Activated gamma-delta T cell treated with anti-CD3 and anti-CD28 coated beads, Interleukin-2, amount 50 U/mL, for 16 hours (primary cell): ENCODE data around the gene DCLK1.
"Not testable (repeated sequence)": the region's sequence is repeated elsewhere in the genome, so short reads cannot be mapped to it uniquely, and the experiment has no call there.

Experiments used
- DNase-seq: peaks from one replicate; pipeline ENCODE4 v3.0.0-alpha.2; 2020; ENCODE audit warnings: low read depth

Gene DCLK1

DNA sequence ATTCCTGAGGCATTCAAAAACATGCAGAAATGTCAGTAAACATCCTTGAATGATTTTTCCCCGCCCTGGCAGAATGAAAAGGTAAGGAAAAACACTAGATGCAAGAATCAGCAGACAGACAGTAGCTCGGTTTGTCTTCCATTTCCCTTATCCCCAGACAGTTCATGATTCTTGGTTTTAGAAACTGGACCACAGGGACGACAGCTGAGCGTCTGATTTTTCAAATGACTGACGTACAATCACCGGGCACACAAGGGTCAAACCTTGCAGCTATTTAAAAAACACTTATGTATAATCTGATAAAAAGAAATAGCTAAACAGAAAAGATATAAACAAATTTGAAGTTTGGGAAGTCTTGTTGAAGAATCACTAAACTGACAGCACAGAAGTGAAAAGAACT lies 47.1 kb downstream of the DCLK1 start:
- no peak for DNase-seq

DNA sequence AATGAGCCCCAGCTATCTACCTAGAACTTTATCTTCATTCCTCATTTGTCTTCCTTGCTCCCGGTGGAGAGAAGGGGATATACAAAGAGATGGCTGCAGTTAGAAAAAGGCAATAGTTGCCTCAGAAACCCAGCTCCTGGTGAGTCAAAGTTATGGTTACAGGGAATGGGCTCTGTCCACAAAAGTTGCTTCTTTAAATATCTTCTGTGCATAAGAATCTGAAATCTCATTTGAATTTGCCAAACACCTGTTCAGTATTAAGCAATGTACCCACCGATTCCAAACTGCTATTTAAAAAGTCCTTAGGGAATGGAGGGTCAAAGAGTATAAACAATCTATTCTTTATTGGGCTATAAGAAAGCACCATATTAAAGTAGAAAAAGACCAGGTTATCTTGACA lies 48.4 kb downstream of the DCLK1 start:
- no peak for DNase-seq

DNA sequence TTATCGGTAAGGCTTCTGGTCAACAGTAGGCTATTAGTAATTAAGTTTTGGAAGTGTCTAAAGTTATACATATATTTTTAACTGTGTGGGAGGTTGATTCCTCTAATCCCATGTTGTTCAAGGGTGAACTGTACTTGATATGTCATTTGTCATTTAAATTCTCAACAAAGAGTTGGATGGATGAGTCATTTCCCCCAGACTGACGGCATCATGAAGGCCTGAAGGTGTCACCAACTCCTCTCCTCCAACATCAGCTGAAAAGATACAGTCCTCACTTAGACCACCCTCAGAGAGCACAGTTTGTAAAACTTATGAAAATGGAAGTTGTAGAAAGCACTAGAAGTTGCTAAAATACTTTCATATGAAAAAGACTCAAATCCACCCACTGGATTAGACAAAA lies 48.8 kb downstream of the DCLK1 start:
- no peak for DNase-seq

DNA sequence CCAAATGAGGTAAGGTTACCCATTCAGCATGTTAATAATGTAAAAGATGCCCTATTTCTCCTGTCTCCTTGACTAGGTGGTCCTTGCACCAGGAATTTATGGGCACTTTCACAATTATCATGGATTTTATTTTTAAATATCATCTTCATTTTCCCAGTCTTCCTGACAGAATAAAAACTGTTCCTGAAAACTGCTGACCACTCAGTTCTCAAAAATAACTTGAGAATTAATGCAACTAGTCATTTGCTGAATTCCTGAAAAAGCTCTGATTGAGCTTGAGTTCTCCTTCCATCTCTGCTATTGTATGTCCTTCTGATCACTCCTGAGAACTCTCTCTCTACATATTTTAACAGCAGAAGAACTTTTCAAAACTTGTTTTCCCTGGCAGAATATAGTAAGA lies 55.0 kb downstream of the DCLK1 start:
- DNase-seq: no peak

DNA sequence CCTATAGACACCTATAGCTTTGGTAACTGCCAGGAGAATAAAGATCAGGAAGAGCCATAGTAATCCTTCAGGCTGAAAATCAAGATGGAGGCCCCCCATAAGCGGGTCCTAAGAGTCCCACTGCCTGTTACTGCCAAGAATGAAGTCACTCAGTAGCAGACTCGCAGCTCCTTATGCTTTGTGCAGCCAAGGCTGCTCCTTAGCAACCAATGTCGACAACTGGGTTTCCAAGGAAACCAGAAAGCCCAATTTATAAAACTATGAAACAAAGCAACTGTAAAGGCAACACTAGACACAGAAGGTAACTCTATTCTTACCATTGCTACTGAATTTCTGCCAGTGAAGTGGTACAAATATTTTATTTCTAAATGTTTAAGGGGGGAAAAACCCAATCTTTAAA lies 56.5 kb downstream of the DCLK1 start:
- DNase-seq: no peak

DNA sequence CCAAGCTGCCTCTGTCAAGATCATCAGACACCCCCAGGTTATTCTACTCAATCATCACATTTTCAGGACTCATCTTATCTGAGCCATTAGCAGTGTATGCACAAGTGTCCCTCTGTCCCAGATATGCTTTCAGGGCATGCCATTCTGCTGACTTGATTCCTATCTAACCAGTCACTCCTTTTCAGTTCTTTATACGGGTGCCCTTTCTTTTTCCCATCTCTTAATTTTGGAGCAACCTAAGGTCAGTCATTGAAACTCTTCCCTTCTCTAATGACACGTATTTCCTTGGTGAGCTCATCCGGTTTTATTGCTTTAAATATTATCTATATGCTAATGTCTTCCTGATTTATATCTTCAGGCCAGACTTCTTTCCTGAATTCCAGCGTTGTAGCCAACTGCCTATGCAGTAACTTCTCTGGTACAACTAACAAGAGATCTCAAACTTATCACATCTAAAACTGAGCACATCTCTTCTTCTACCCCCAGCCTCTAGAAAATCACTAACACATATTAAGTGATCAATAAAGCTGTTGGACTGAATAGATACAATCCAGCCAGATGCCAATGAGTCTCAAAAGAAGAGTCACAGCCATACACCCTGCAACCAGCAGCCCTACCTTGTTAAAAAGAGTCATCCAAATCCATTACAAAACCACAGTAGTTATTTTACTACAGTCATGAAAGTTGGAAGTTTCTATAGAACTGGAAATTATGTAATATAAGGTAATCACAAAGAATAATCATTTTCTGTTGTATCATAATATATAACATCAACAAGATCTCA lies 58.8 kb downstream of the DCLK1 start:
- no peak for DNase-seq

DNA sequence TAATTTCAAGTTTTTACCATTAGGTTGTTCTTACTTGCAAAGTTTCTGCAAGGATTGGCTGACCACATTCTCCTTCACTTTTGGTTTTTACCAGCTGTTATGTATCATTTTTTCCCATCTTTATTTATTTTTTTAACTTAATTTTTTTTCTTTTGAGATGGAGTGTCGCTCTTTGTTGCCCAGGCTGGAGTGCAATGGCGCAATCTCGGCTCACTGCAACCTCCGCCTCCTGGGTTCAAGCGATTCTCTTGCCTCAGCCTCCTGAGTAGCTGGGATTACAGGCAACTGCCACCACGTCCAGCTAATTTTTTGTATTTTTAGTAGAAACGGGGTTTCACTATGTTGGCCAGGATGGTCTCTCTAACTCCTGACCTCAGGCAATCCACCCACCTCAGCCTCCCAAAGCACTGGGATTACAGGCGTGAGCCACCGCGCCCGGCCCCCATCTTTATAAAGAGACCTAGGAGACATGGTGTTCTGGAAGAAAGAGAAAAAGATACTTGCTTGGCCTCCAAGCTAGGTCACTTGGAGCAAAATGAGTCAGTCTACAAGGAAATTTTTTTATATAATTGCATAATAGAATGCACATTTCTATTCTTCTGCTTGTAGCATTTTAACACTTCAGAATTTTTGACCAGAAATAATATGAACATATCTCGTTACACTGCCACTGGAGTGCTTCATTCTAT lies 60.5 kb downstream of the DCLK1 start:
- DNase-seq: not testable (repeated sequence)

DNA sequence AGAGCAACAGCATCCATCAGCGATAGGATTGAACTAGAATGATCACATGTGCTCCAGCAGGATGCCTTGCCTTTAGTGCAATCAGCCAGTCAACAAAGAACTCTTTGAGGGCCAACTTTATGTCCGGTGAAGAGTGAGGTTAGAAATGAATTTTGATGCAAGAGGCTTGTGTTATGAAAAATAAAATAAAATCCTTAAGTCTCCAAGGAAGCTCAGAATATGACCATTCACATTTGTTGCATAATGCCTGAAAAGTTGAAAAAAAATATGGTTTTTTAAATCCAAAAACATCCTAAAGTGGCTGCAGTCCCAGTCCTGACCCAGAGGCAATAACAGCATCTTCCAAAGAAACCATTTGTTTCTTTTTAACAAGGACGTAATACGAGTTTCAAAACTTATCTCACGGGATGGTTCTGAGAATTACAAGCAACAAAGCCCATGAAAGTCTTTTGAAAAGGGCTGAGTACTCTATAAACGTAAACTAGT lies 61.3 kb downstream of the DCLK1 start:
- DNase-seq: no peak

DNA sequence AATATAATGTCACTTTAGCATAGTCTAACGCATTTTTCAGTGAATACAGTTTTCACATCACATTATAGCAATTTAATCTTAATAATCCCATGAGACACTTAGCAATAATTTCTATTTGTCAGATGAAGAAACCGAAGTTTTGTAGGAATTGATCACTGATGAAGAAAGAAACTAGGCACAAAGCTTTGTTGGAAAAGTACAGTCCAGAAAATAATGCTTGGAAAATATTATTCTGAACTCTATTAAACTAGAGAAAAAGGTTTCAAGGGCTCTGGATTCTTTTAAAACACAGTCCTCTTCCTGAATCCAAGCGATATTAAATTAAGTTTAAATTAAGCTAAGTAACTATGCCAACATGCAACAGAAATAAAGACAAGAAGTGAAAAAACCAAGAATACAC lies 62.2 kb downstream of the DCLK1 start:
- DNase-seq: no peak

DNA sequence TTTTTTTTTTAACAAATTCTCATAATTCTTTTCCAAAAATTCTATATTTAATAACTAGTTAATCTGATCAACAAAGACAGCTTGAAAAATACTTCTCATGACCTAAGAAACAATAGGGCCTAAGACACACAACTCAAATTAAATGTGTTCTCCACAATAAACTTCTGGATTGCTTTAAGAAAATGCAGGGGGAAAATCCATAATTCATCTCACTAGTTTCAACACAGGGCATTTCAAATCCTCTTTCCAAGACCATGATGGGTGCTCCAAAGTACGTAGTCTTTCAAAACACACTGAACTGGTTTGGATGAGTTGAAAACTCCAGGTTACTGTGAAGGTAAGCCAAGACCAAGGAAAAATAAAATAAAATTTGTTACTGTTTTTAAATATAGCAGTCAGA lies 62.6 kb downstream of the DCLK1 start:
- DNase-seq: no peak

DNA sequence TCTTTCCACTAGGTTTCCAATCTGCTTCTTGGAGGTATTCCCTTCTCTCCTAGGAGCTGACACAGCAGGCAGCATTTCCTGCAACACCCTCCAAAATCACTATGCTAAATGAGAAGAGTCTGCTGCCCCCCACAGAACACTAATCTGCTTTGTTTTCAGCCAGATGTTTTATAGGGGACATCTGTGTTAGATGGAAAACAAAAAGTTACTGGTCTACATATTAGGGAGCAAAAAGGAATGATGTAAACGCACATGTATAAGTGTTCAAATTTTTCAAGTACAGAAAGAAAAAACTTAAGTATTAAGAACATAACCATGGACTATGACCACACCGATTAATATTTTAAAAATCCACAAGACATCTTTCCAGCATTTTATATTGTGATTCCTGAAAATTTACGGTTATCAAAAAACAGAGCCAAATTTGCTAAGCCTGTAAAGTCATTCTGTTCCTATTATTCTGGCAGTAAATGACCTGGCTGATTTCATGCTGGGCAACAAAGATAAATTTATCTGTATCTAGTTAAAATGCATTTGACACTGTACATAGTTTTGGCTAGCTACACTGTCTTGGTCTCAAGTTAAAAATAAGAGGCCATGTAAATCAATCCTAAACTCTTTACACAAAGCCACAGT lies 63.3 kb downstream of the DCLK1 start:
- DNase-seq: no peak

DNA sequence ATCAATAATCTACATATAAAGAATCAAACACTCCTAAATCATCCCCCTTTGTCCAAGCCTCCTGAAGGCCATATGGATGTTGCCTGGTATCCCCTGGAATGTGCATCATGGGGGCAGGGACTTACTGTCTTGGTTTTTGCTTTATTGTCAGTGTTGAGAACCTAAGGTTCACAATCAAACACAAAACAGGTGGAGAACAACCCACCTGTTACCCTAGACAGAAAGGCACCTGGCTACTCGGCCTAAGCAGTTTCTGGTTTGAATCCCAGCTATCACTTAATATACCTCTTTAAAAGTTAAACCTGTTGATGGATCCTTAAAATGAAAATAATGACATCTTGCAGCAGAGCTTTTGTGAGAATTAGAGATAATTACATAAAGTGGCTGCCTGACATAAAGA lies 68.9 kb downstream of the DCLK1 start:
- no peak for DNase-seq

DNA sequence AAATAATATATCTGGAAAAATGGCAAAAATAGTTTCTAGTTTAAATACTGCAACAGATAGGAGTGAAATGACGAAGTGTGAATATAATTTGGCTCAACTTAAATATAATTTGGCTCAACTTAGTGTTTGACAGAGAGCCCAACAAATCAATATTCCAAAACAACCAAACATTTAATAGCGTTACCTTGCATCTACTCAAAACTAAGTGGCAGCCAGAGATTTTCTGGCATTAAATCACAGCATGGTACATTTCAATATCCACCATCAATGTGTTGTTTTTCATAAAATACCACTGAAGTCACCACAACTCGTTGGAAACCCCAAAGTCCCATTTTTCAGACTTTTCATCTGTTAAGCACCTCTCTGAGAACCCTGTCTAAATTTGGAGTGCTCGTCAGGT lies 69.6 kb downstream of the DCLK1 start:
- DNase-seq: no peak

DNA sequence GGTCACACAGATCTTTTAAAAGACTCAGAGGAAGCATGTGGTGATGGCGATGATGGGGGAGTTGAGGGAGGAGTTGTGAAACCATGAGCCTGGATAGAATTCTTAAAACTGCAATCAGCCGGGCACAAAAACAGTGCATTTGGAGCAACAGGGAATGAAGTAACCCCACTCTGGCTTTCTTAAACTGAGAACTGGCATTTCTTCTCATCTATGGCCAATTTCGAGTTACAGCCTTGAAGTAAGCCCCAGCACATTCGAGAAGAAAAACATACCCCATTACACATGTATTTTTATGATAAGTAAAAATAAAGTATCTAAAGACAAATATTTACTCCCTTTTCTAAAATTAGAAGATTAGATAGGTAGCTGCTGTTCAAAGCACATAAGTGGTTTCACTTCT lies 70.1 kb downstream of the DCLK1 start:
- no peak for DNase-seq

DNA sequence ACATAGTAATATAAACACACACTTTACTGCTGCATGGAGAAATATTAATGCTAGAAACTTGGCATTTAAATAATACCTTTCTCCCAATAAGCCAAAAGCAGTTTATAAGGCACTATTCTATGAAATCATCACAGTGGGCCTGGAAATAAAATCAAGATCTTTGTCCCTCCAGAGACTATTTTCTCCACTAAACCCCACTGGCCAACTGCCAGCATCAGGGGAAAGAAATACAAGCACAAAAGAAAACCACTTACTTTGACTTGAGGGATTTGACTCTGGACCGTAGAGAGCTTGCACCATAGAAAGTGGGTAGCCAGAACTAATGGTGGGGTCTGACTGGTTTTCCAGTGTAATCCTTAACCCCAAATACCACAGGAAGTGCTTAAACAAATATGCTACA lies 71.9 kb downstream of the DCLK1 start:
- no peak for DNase-seq

DNA sequence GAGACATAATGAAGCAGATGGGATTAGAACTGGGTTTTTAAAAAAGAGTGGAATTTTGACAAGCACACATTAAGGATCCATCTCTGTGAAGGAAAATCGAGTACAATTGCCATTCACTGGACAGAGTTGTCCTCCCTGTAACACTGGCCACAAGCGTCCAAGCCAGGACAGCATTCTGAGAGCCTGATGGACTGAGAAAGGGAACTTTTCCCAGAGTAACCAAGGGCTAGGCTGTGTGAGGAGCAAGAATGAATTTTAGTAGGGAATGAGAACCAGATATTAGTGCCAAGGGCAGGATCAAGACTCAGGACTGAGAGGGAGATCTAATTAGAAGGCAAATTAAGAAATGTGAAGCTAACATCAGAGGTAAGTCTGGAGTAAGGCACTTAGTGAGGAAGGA lies 73.1 kb downstream of the DCLK1 start:
- no peak for DNase-seq

DNA sequence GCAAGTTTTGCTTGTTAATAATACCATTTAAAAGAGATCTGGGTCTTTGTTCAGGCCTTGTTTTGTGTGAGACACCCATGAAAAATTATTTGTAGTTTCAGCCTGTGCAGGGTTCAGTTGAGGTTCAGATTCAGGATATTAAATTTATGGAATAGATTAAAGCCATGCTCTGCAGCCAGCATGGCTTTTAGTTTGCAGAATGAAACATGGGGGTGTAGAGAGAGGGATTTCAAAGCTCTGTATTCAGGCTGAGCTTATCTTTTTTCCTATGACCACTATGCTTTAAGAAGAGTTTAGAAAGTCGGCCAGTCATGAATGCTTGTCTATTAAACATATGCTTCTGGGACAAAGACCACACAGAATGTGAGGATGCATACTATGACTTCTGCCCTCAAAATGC lies 73.6 kb downstream of the DCLK1 start:
- no peak for DNase-seq

DNA sequence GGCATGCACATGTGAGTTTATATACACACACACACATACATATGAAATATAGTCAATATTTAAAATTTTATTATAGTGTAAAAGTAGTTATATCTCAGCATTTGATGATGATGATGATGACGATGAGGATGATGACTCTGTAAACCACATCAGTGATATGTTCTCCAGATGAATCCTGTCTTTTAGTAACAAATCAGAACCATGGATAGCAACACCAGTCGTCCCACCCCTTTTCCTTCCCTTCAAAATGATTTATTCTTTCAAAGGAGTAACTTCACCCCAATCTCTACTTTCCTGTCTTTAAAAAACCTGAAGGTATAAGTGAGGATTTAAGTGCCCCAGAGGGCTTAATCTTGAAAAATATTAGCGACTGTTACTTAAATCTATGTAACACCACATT lies 74.1 kb downstream of the DCLK1 start:
- DNase-seq: no peak

DNA sequence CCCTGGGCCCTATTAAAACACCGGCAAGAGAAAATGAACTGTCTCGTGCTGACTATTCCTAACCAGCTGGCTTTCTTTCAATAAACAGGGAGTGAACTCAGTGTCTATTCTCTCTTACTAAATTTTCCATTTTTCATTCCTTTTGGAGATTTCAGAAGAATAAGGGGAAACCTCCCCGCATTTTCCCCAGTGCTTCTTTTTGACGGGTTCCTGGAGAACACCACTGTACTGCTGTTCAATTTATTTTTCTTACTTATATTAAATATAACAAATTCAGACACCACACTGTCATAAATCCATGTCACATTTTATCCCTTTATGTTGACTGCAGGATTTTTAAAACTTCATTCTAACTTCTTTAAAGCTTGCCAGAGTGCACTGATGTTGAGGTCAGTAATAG lies 75.8 kb downstream of the DCLK1 start:
- no peak for DNase-seq

DNA sequence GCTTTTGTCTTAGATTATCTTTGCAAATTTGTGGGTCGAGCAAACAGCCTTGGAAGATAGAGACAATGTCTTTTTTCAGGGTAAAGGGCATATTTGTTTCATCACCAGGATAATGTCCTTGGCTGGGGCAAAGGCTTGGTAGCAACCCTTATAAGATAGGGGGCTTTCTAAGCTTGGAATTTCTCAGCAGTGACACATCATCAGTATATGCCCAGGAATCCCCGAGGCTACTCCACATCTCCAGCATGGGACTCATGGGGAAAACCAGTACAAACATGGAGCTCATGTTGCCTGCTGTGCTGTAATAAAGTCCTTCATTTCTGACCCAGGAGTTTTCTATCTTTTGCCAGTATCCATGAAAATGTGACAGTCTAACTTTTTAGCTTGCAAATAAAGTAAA lies 77.1 kb downstream of the DCLK1 start:
- no peak for DNase-seq

DNA sequence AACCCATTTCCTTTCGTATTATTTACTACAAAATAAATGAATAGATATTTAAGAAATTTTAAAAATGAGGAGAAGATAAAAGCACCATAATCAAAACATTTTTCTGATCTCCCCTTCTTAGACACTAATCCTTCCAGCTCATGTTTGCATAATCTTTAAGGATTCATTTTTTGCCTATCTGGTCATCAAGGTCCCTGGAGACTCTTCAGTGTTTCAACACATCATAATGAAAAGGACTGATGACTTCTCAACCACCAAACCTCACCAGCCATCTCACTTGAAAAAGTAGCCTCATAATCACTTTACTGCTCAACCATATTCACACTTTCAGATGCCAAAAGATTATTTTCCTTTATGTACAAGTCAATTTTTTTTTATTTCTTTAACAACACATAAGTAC lies 80.1 kb downstream of the DCLK1 start:
- DNase-seq: no peak

DNA sequence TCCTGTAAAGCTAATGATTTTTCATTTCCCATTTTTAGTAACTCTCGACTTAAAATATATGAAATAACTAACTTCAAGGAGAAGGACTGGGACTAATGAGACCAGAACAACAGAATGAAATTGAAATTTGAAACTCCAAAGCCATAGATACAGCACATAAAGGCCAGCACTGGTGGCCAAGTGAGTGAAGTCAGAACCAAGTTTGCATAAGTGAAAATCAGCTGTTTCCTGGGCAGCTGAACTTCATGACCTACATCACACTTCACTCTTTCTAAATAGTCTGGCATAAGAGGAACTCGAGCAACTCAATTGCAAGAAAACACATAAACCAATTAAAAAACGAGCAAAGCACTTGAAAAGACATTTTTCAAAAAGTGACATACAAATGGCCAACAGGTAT lies 84.5 kb downstream of the DCLK1 start:
- DNase-seq: no peak

DNA sequence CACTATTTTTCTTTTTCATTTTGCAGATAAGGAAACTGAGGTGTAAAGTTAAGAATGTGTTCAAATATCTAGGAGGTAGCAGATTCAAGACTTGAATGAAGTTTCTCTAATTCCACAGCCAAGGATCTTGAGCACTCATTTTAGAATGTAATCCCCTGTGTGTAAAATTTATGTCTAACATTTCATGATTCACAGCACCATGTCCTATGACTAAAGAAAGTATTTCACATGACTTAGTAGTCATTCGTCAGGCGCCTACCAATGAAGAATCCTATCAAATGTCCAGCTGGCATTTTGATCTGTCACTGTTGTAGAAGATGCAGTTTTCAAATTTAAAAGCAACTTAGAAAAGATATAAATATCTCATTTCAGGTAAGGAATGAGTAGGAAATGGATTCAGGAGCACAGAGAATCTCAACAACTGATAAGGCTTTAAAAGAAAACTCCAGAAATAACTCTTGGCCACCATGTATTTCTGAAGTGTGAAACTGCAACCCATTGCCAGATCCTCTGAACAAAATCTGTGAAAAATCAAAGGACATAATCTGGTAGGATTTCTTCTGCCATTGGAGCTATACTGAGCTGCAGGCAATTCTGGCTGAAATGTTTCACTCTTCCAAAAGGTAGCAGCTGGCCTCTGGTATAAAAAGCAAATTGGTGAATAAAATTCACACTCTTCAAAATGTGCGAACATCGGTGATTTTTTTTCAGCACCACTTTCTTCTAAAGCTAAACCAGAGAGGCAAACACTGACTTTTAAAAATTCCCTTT lies 92.2 kb downstream of the DCLK1 start:
- DNase-seq: no peak
